B cell (primary cell): Measurements from ENCODE around the gene GIMAP8. TPM values are rescaled to one million over a fixed set of nuclear protein-coding genes. Genes with fewer than 3 reads are reported as not detected.
A peak's percentile ranks its signal among the peaks of the same experiment; 100 is the strongest.

Experiments
- ATAC-seq: fragments of 200-7000 bp; cut with Tn5 transposase; one replicate; pipeline ENCODE4 v1.10.0; 2021; ENCODE audit warnings: low read depth, mild to moderate bottlenecking, moderate number of reproducible peaks, moderate library complexity
- CTCF ChIA-PET: fragments of 350-600 bp; sonication (Branson Sonifier 250); formaldehyde crosslinking; loops from one replicate; lab custom pipeline; 2021; ENCODE audit warnings: antibody characterized with exemption, inconsistent platforms; lab: Charles Lee
- POLR2A ChIA-PET: fragments of 350-600 bp; sonication (Branson Sonifier 250); formaldehyde crosslinking; loops from one replicate; lab custom pipeline; 2021; ENCODE audit warnings: antibody characterized with exemption; lab: Charles Lee
- DNase-seq: peaks from one replicate; pipeline ENCODE4 v3.0.0; 2013
- H2AFZ ChIP-seq: 2 replicates; pipeline ENCODE4 v1.6.1; 2012; ENCODE audit warnings: mild to moderate bottlenecking, low read depth, low read length; ENCODE audit not compliant: insufficient read depth, poor library complexity, severe bottlenecking
- H3K27ac ChIP-seq, 2 donors: 1 replicate in 1 of 2; 2 replicates in 1 of 2; pipeline ENCODE4 v1.5.1; 2012 to 2013; ENCODE audit warnings: low read length in 2 of 2, mild to moderate bottlenecking in 2 of 2, moderate library complexity in 1 of 2
- H3K27me3 ChIP-seq, 4 experiments: fragments of 200-600 bp in 1 of 4; sonication (generic) in 1 of 4; replicated peaks in 1 of 4; 1 replicate in 2 of 4; 2 replicates in 2 of 4; pipeline versions ENCODE4 v1.6.1 to v1.7.0; 2013 to 2016; ENCODE audit warnings: low read length in 3 of 4, mild to moderate bottlenecking in 2 of 4, mixed read lengths in 1 of 4, moderate library complexity in 1 of 4; ENCODE audit not compliant: insufficient read depth in 4 of 4, control insufficient read depth in 3 of 4; ENCODE audit errors: control extremely low read depth in 1 of 4
- H3K36me3 ChIP-seq, 2 experiments: replicated peaks in 1 of 2; 1 replicate in 1 of 2; 2 replicates in 1 of 2; pipeline versions ENCODE4 v1.6.1 to v1.7.1; 2013; ENCODE audit warnings: low read length in 1 of 2; ENCODE audit not compliant: insufficient read depth in 2 of 2, control insufficient read depth in 1 of 2; ENCODE audit errors: control extremely low read depth in 1 of 2, extremely low read depth in 1 of 2
- H3K4me1 ChIP-seq, 2 donors: fragments of 200-600 bp in 1 of 2; sonication (generic) in 1 of 2; 1 replicate in 1 of 2; 2 replicates in 1 of 2; pipeline versions ENCODE4 v1.5.1 to v1.6.1; 2013 to 2017; ENCODE audit warnings: low read length in 2 of 2; ENCODE audit not compliant: control insufficient read depth in 2 of 2, insufficient read depth in 2 of 2
- H3K4me2 ChIP-seq: replicated peaks from 2 replicates; pipeline ENCODE3; 2012; ENCODE audit warnings: mild to moderate bottlenecking, low read depth, low read length; ENCODE audit not compliant: poor library complexity, severe bottlenecking
- H3K4me3 ChIP-seq, 5 experiments: fragments of 200-600 bp in 1 of 5; sonication (generic) in 1 of 5; 1 replicate in 3 of 5; 2 replicates in 2 of 5; pipeline versions ENCODE4 v1.5.1 to v1.7.0; 2011 to 2016; ENCODE audit warnings: low read length in 4 of 5, mild to moderate bottlenecking in 4 of 5, low read depth in 2 of 5, control low read depth in 1 of 5, moderate library complexity in 1 of 5; ENCODE audit not compliant: insufficient read depth in 1 of 5; ENCODE audit errors: control extremely low read depth in 1 of 5, extremely low read depth in 1 of 5
- H3K79me2 ChIP-seq: fragments of 200-600 bp; sonication (generic); one replicate; pipeline ENCODE4 v1.6.0; 2016; ENCODE audit warnings: low read length; ENCODE audit not compliant: control insufficient read depth, insufficient read depth
- H3K9ac ChIP-seq: fragments of 200-600 bp; sonication (generic); 2 replicates; pipeline ENCODE4 v1.6.1; 2017; ENCODE audit warnings: mild to moderate bottlenecking, low read length, moderate library complexity
- H3K9me3 ChIP-seq, 3 donors: one replicate each; pipeline versions ENCODE4 v1.6.1 to v1.7.1; 2013; ENCODE audit warnings: low read length in 2 of 3; ENCODE audit not compliant: control insufficient read depth in 2 of 3, insufficient read depth in 1 of 3; ENCODE audit errors: control extremely low read depth in 1 of 3
- H4K20me1 ChIP-seq: 2 replicates; pipeline ENCODE4 v1.6.0; 2012; ENCODE audit warnings: mild to moderate bottlenecking, low read length; ENCODE audit not compliant: insufficient read depth, control insufficient read depth, poor library complexity, severe bottlenecking
- H3K27ac Mint-ChIP-seq: one replicate; pipeline ENCODE4 v1.8.0; 2021; ENCODE audit warnings: mixed read lengths
- H3K27me3 Mint-ChIP-seq: one replicate; pipeline ENCODE4 v1.8.0; 2021; ENCODE audit warnings: mixed read lengths
- H3K4me1 Mint-ChIP-seq: one replicate; pipeline ENCODE4 v1.8.0; 2021; ENCODE audit warnings: mixed read lengths
- H3K4me3 Mint-ChIP-seq: one replicate; pipeline ENCODE4 v1.8.0; 2021; ENCODE audit warnings: mixed read lengths
- H3K9me3 Mint-ChIP-seq: one replicate; pipeline ENCODE4 v1.8.0; 2022; ENCODE audit warnings: mixed read lengths; ENCODE audit not compliant: insufficient read depth
- CTCF ChIP-seq: fragments of 200-600 bp; IDR thresholded peaks from one replicate; pipeline ENCODE4 v1.8.0; 2022; ENCODE audit warnings: antibody characterized with exemption, mild to moderate bottlenecking
- EZH2 ChIP-seq: IDR thresholded peaks from 2 replicates; pipeline ENCODE4 v1.6.1; 2012; ENCODE audit warnings: borderline replicate concordance, low read depth, mild to moderate bottlenecking, moderate library complexity, low read length; ENCODE audit not compliant: insufficient read depth, poor library complexity, severe bottlenecking
- WGBS: methylation state at CpG from one replicate; pipeline ENCODE4 v1.1.5; 2013; ENCODE audit warnings: missing lambda C conversion rate; ENCODE audit not compliant: insufficient coverage; 5-methylcytosine and 5-hydroxymethylcytosine counted together
- intact Hi-C: fragments of 100-400 bp; cut with micrococcal nuclease; formaldehyde crosslinking; loops from one replicate; pipeline ENCODE4 v1.10.0; 2022
- polyA plus RNA-seq: library from polyadenylated mRNA; depleted of rRNA; stranded (reverse); fragments of >200 nt; gene quantifications from 2 replicates; pipeline ENCODE4 v1.2.3, GENCODE V29; 2012
- total RNA-seq, 2 donors: library from RNA; stranded (reverse); fragments of 120-200 nt in 1 of 2; gene quantifications; 1 replicate in 1 of 2; 2 replicates in 1 of 2; pipeline versions ENCODE4 v1.2.3 to v1.2.4, GENCODE V29; 2013 to 2022

GIMAP8 gene
- total and polyA plus RNA-seq, 2 donors (not counting 1 experiment from before 2014, with no cell fraction given), result 0.34 to 0.47 TPM

- Histone ChIP-seq H3K27me3 (peaks cover 0 to 22% (median 6%) of the 10 kb centered on the region in 4 experiments), H4K20me1 (no peaks in the 10 kb centered on the region), H3K79me2 (no peaks in the 10 kb centered on the region), H3K27ac (no peak overlapping the region), H2AFZ (no peak overlapping the region), H3K4me2 (no peak overlapping the region), H3K4me1 (peaks cover 20 to 34% of the 10 kb centered on the region in 2 donors), H3K36me3 (peaks cover 0 to 3% of the 10 kb centered on the region in 2 experiments), H3K4me3 (no peak overlapping the region), H3K9me3 (peaks cover 0 to 12% (median 6%) of the 10 kb centered on the region in 3 donors), H3K9ac (no peak overlapping the region)
- Mint-ChIP-seq H3K9me3 (peaks cover 3% of the 10 kb centered on the region), H3K27ac (peak overlapping the region; percentile 37), H3K27me3 (peaks cover 13% of the 10 kb centered on the region), H3K4me1 (peaks cover 35% of the 10 kb centered on the region), H3K4me3 (no peak overlapping the region)
- CTCF ChIA-PET, result interaction anchor here (0.8 to 3.2 kb wide), 7 partner anchors 8 to 668 kb away, joined by 3 to 8 read pairs (median 4); partner anchors contain the start of gene REPIN1
- TF ChIP-seq EZH2, result no peak
- no peak for TF ChIP-seq CTCF
- DNase-seq, result no peak
- 100% methylated on average over 2 of the region's 2 CpGs for WGBS
- intact Hi-C loops, result loop anchor here (5.0 kb wide), 1 partner anchor 451 kb away; no protein-coding TSS in a partner anchor
- ATAC-seq, result no peak
- POLR2A ChIA-PET, result interaction anchor here (0.6 kb wide), 1 partner anchor 85 kb away, joined by 14 read pairs; no protein-coding TSS in a partner anchor
Measured at GRCh38 chr7:150446288-150446938, 4.0 kb upstream of the GIMAP8 start.
